ENCODE data around the gene FMN2.

Gene FMN2

GRCh38 chr1:240394353-240394752 lies 302.7 kb downstream of the FMN2 start:
- Histone ChIP-seq H3K27me3 (ENCODE audit: insufficient read depth, poor library complexity, severe bottlenecking) (no peaks in the 10 kb centered on the region), H3K4me3 (replicated peaks; ENCODE audit: insufficient read depth, low read length) (no peak overlapping the region), H3K27ac (replicated peaks) (no peak overlapping the region)
- no peak for DNase-seq (ENCODE audit: low read depth in 1 of 2, low spot score in 1 of 2)
- TF ChIP-seq GABPA (IDR thresholded peaks at IDR 0.05; ENCODE audit: low read depth) (no peak), POLR2AphosphoS5 (IDR thresholded peaks at IDR 0.05; ENCODE audit: low read depth) (no peak), CTCF (IDR thresholded peaks at IDR 0.05; ENCODE audit: insufficient read depth, low read length) (no peak), REST (IDR thresholded peaks at IDR 0.05; ENCODE audit: insufficient replicate concordance, low read depth) (no peak), SPI1 (IDR thresholded peaks at IDR 0.05; ENCODE audit: borderline replicate concordance, low read depth) (no peak)

- DNase-seq (ENCODE audit: low read depth in 1 of 2, low spot score in 1 of 2): no peak
- Histone ChIP-seq H3K27ac (replicated peaks) (no peak overlapping the region), H3K27me3 (ENCODE audit: insufficient read depth, poor library complexity, severe bottlenecking) (no peaks in the 10 kb centered on the region), H3K4me3 (replicated peaks; ENCODE audit: insufficient read depth, low read length) (no peak overlapping the region)
- TF ChIP-seq GABPA (IDR thresholded peaks at IDR 0.05; ENCODE audit: low read depth) (no peak), SPI1 (IDR thresholded peaks at IDR 0.05; ENCODE audit: borderline replicate concordance, low read depth) (no peak), POLR2AphosphoS5 (IDR thresholded peaks at IDR 0.05; ENCODE audit: low read depth) (no peak), REST (IDR thresholded peaks at IDR 0.05; ENCODE audit: insufficient replicate concordance, low read depth) (no peak)
These were observed 303.7 kb downstream of the FMN2 start for GRCh38 chr1:240395336-240395735.

- TF ChIP-seq GABPA (IDR thresholded peaks at IDR 0.05; ENCODE audit: low read depth): no peak
- H3K27me3 ChIP-seq (ENCODE audit: insufficient read depth, poor library complexity, severe bottlenecking): no peaks in the 10 kb centered on the region
- no peak overlapping the region for H3K27ac ChIP-seq (replicated peaks)
- no peak for DNase-seq (ENCODE audit: low read depth in 1 of 2, low spot score in 1 of 2)
- no peak overlapping the region for H3K4me3 ChIP-seq (replicated peaks; ENCODE audit: insufficient read depth, low read length)
These were observed 307.7 kb downstream of the FMN2 start for GRCh38 chr1:240399381-240399780.

GRCh38 chr1:240401731-240402130 lies 310.0 kb downstream of the FMN2 start:
- no peak for DNase-seq (ENCODE audit: low read depth in 1 of 2, low spot score in 1 of 2)
- Histone ChIP-seq H3K4me3 (replicated peaks; ENCODE audit: insufficient read depth, low read length) (no peak overlapping the region), H3K27ac (replicated peaks) (no peak overlapping the region), H3K27me3 (ENCODE audit: insufficient read depth, poor library complexity, severe bottlenecking) (no peaks in the 10 kb centered on the region)
- TF ChIP-seq REST (IDR thresholded peaks at IDR 0.05; ENCODE audit: insufficient replicate concordance, low read depth): no peak
- no peak for TF ChIP-seq GABPA (IDR thresholded peaks at IDR 0.05; ENCODE audit: low read depth)
- no peak for TF ChIP-seq POLR2AphosphoS5 (IDR thresholded peaks at IDR 0.05; ENCODE audit: low read depth)
- no peak for TF ChIP-seq SPI1 (IDR thresholded peaks at IDR 0.05; ENCODE audit: borderline replicate concordance, low read depth)
- no peak for TF ChIP-seq CTCF (IDR thresholded peaks at IDR 0.05; ENCODE audit: insufficient read depth, low read length)
